MCF 10A (cell line): ENCODE results near the gene KAZN. TPM values are rescaled to one million over a fixed set of nuclear protein-coding genes. Genes with fewer than 3 reads are reported as not detected.
"Not testable (repeated sequence)": the region's sequence is repeated elsewhere in the genome, so short reads cannot be mapped to it uniquely, and the experiment has no call there.

Source experiments
- BruUV-seq: library from RNA; stranded (reverse); fragments of 400-500 nt; replicated peaks from 2 replicates; lab custom pipeline; 2021; lab: Mats Ljungman, UMichigan
- CTCF ChIA-PET: fragments of 300-600 bp; sonication (Branson Sonifier 250); formaldehyde crosslinking; extraction: SDS; loops from one replicate; lab custom pipeline; 2021; ENCODE audit warnings: antibody characterized with exemption, inconsistent platforms; lab: Yijun Ruan, JAX
- POLR2A ChIA-PET: fragments of 300-600, 350-650 bp; sonication (Branson Sonifier 250); formaldehyde crosslinking; extraction: SDS; loops from one replicate; lab custom pipeline; 2020; ENCODE audit warnings: antibody characterized with exemption, inconsistent platforms; lab: Yijun Ruan, JAX
- DNase-seq: peaks from one replicate; pipeline ENCODE4 v3.0.0-alpha.2; 2018; ENCODE audit not compliant: unreplicated experiment
- H3K27ac Mint-ChIP-seq: one replicate; pipeline ENCODE4 v1.8.0; 2022; ENCODE audit warnings: mild to moderate bottlenecking, low read depth, mixed read lengths; ENCODE audit not compliant: unreplicated experiment
- H3K27me3 Mint-ChIP-seq: one replicate; pipeline ENCODE4 v1.8.0; 2022; ENCODE audit warnings: mixed read lengths; ENCODE audit not compliant: insufficient read depth, unreplicated experiment
- H3K36me3 Mint-ChIP-seq: one replicate; pipeline ENCODE4 v1.8.0; 2022; ENCODE audit warnings: mild to moderate bottlenecking, moderate library complexity, mixed read lengths; ENCODE audit not compliant: insufficient read depth, unreplicated experiment
- H3K4me1 Mint-ChIP-seq: one replicate; pipeline ENCODE4 v1.8.0; 2022; ENCODE audit warnings: mixed read lengths; ENCODE audit not compliant: insufficient read depth, unreplicated experiment
- H3K4me3 Mint-ChIP-seq: one replicate; pipeline ENCODE4 v1.8.0; 2022; ENCODE audit warnings: mild to moderate bottlenecking, moderate library complexity, mixed read lengths; ENCODE audit not compliant: unreplicated experiment
- H3K9me3 Mint-ChIP-seq: one replicate; pipeline ENCODE4 v1.8.0; 2022; ENCODE audit warnings: mixed read lengths; ENCODE audit not compliant: unreplicated experiment
- CTCF ChIP-seq: fragments of 200-600 bp; IDR thresholded peaks from one replicate; pipeline ENCODE4 v1.8.0; 2022; ENCODE audit warnings: antibody characterized with exemption, mild to moderate bottlenecking; ENCODE audit not compliant: unreplicated experiment
- intact Hi-C: fragments of 100-400 bp; cut with micrococcal nuclease; formaldehyde crosslinking; loops from 2 replicates; pipeline ENCODE4 v1.14.1; 2022
- total RNA-seq: library from RNA; stranded (reverse); gene quantifications from 2 replicates; pipeline ENCODE4 v1.2.3, GENCODE V29; 2022

KAZN gene
- total RNA-seq, 1 experiment from 2014 or later: 3.3 TPM

GRCh38 chr1:14959059-14959694 is 360.7 kb downstream of the KAZN start:
- Mint-ChIP-seq H3K27me3 (no peaks in the 10 kb centered on the region), H3K4me1 (peaks cover 4% of the 10 kb centered on the region), H3K9me3 (no peaks in the 10 kb centered on the region), H3K4me3 (no peak overlapping the region), H3K27ac (no peak overlapping the region), H3K36me3 (no peaks in the 10 kb centered on the region)
- no peak for DNase-seq
- TF ChIP-seq CTCF: no peak
- CTCF ChIA-PET: no interaction called here
- no TSS peak for BruUV-seq
- intact Hi-C loops: no loop called here
- POLR2A ChIA-PET: no interaction called here

- ChIA-PET POLR2A (interaction anchor here (0.6 to 1.0 kb wide), 2 partner anchors 7 to 1490 kb away, joined by 3 to 4 read pairs; no protein-coding TSS in a partner anchor), CTCF (interaction anchor here (0.5 to 0.8 kb wide), 4 partner anchors 35 to 396 kb away, joined by 3 to 4 read pairs (median 3); no protein-coding TSS in a partner anchor)
- no TSS peak for BruUV-seq
- Mint-ChIP-seq H3K4me3 (no peak overlapping the region), H3K27ac (no peak overlapping the region), H3K9me3 (no peaks in the 10 kb centered on the region), H3K36me3 (no peaks in the 10 kb centered on the region), H3K4me1 (no peaks in the 10 kb centered on the region), H3K27me3 (no peaks in the 10 kb centered on the region)
- intact Hi-C loops: no loop called here
- TF ChIP-seq CTCF: no peak
- no peak for DNase-seq
These were observed 363.3 kb downstream of the KAZN start for GRCh38 chr1:14961661-14962267.

GRCh38 chr1:14962407-14962806 is 363.9 kb downstream of the KAZN start:
- Mint-ChIP-seq H3K4me1 (no peaks in the 10 kb centered on the region), H3K9me3 (no peaks in the 10 kb centered on the region), H3K36me3 (no peaks in the 10 kb centered on the region), H3K4me3 (no peak overlapping the region), H3K27me3 (no peaks in the 10 kb centered on the region), H3K27ac (no peak overlapping the region)
- DNase-seq: no peak
- intact Hi-C loops: no loop called here
- CTCF ChIA-PET: interaction anchor here (0.5 to 0.6 kb wide), 2 partner anchors 230 to 397 kb away, joined by 3 read pairs; no protein-coding TSS in a partner anchor
- POLR2A ChIA-PET: interaction anchor here (0.5 to 1.0 kb wide), 3 partner anchors 8 to 1491 kb away, joined by 3 to 4 read pairs (median 3); no protein-coding TSS in a partner anchor
- no peak for TF ChIP-seq CTCF
- BruUV-seq: no TSS peak

- H3K9me3 Mint-ChIP-seq, H3K4me1 Mint-ChIP-seq, H3K27ac Mint-ChIP-seq, intact Hi-C loops, DNase-seq, H3K4me3 Mint-ChIP-seq, H3K36me3 Mint-ChIP-seq, BruUV-seq, POLR2A ChIA-PET, H3K27me3 Mint-ChIP-seq: not testable (repeated sequence)
- CTCF ChIA-PET: interaction anchor here (0.6 kb wide), 1 partner anchor 10 kb away, joined by 3 read pairs; no protein-coding TSS in a partner anchor
These were observed 365.6 kb downstream of the KAZN start for GRCh38 chr1:14963791-14964710.
